NCI-H2227 (cell line): Measurements from ENCODE around the gene GSK3B.
A peak's percentile ranks its signal among the peaks of the same experiment; 100 is the strongest.
"Not testable (repeated sequence)": the region's sequence is repeated elsewhere in the genome, so short reads cannot be mapped to it uniquely, and the experiment has no call there.

Source experiments
- DNase-seq: peaks from one replicate; lab custom pipeline; 2025; ENCODE audit not compliant: unreplicated experiment; lab: John Stamatoyannopoulos, UW

The GSK3B gene

DNA sequence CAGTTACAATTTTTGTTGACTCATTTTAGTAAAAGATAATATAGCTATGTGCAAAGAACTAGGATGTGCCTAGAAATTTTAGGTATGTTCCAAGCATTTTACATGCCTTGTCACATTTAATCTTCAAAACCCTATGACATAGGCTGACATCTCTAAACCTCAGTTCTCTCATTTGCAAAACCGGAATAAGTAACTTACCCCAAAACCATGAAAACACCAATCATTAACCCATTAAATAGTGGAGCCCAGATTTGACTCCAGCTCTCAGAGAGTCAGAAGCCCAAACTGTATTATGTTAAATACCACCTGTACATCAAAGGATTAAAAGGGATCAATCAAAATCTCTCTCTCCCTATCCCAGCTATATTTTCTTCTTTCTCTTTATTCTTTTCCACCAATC lies 36.6 kb downstream of the GSK3B start:
- DNase-seq, result no peak

GRCh38 chr3:120057029-120057428 lies 37.2 kb downstream of the GSK3B start:
- DNase-seq, result no peak

- DNase-seq, result not testable (repeated sequence)
Observed at GRCh38 chr3:120053647-120054046, 40.6 kb downstream of the GSK3B start.

GRCh38 chr3:120052677-120053076 lies 41.6 kb downstream of the GSK3B start:
- no peak for DNase-seq

DNA sequence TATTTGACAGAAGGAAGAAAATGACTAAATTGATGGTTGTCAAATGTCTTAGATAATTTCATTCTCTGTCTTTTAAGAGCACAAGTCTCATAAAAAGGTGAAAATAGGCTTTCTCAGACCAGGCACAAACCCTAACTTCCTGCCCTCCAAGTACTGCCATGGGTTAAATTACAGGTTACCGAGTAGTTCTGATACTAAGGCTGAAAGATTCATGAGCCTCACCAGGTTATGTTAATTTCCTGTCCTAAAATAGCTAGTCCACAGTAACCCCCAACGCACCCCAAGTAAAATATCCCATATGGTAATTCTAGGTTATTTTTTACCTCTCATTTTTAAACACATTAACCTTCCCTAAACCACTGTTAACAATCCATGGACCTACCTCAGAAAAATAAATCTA lies 42.0 kb downstream of the GSK3B start:
- DNase-seq, result peak; percentile 7

- not testable (repeated sequence) for DNase-seq
Observed at GRCh38 chr3:120051570-120051969, 42.7 kb downstream of the GSK3B start.

GRCh38 chr3:120049881-120050539 lies 44.2 kb downstream of the GSK3B start:
- no peak for DNase-seq

DNA sequence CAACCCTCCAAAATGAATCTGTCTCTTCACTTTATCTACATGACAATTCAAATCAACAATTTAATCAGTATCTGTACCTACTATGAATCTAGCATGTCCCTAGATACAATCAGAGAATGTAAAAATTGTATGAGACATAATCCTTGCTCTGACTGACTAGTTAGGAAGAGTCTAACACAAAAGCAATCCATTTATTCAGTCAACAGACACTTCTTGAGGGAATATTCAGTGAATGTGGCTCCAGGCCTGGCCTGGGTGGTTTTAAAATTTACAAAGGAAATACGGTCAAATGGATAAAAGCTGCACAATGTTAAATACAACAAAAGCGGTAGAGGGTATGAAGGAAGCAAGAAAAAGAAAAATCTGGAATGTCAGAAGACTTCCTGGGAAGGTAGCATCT lies 45.2 kb downstream of the GSK3B start:
- no peak for DNase-seq

- DNase-seq, result no peak
Observed at GRCh38 chr3:120048355-120049041, 45.7 kb downstream of the GSK3B start.

DNA sequence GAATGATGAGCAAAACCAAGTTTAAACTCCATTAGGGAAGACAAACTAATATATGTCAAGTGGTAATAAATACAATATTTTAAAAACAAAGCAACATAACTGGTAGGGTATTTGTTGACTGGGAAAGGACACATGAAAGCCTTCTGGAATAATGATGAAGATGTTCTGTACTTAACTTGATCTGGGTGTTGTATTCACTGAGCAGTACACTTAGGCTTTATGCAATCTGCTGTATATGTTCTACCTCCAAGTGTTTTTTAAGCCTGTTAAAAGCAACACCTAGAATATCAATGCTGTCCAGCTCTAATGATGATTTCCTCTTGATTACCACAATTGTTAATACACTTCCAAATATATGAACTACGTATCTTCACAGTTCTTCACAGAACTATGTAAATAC lies 46.6 kb downstream of the GSK3B start:
- no peak for DNase-seq

DNA sequence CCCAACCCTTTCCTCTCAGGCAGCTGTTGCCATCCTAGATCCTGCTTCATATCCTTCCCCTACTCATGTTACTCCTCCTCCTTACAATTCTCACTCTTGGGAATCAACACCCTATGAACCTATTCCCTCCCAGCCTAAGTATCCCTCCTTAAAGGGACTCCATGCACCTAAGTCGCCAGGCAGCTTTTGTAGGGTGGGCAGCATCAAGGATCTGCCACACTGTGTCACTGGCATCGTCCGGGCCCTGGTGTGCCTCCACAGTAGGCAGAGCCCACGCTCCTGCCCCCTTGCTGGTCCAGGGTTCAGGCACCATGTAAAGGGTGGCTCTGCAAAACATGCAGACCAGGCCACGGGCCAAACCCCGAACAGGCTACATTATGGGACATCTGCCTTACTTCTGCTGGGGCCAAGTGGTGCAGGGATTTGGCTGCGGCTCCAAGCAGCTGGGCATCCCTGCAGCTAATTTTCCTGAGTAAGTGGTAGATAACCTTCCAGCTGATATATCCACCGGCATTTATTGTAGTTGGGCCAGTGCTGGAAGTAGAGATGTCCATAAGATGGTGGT lies 53.4 kb downstream of the GSK3B start:
- DNase-seq, result no peak

DNA sequence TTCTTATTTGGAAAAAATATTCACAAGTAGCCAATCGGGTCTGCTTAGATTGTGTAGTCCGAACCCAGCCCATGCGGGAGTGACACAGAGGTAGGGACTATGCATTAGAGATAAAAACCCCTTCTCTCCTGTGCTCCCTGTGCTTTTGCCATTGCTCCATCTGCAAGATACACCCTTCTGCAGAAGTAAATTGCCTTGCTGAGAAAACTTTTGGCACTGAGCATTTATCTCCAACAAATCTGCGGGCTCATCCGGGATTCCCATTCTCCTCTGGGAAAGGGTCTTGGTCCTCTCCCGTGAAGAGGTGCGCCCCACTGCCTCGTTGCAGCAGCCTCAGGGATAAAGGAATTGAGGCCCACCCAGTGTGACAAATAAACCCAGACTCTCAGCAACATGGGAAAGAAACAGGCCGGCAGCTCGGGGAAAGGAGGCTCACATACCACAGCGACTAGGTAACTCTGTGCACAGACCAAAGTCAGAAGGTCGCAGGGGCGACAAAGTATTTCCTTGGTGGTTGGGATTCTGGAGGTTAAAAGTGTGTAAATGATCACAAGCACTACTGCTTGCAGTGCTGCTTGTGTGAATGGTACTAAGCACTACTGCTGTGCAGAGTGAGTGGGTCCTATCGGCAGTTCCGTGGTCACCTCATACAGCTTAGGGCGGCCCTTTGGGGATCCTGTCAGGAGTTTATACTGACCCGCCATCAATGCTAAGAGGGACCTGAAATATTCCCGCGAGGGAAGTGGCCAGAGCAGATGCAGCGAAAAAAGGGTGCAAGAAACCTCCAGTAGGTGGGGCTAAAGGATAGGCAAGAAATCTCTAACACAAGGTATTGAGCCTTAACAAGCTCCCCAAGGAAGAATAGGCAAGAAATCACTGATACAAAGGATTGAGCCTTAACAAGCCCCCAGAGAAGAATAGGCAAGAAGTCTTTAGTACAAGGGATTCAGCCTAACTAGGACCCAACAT lies 54.3 kb downstream of the GSK3B start:
- no peak for DNase-seq

DNA sequence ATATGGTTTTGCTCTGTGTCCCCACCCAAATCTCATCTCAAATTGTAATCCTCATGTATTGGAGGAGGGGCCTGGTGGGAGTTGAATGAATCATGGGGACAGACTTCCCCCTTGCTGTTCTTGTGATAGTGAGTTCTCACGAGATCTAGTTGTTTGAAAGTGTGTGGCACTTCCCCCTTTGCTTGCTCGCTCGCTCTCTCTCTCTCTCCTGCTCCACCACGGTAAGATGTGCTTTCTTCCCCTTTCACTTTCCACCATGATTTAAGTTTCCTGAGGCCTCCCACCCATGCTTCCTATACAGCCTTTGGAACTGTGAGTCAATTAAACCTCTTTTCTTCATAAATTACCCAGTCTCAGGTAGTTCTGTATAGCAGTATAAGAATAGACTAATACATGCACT lies 60.7 kb downstream of the GSK3B start:
- no peak for DNase-seq

GRCh38 chr3:120031561-120031960 lies 62.7 kb downstream of the GSK3B start:
- no peak for DNase-seq

GRCh38 chr3:120029749-120030148 lies 64.5 kb downstream of the GSK3B start:
- DNase-seq, result no peak

GRCh38 chr3:120028271-120029047 lies 65.8 kb downstream of the GSK3B start:
- no peak for DNase-seq

- no peak for DNase-seq
Observed at GRCh38 chr3:120027226-120027625, 67.0 kb downstream of the GSK3B start.

- no peak for DNase-seq
Observed at GRCh38 chr3:120025520-120025919, 68.7 kb downstream of the GSK3B start.

GRCh38 chr3:120024103-120024502 lies 70.1 kb downstream of the GSK3B start:
- no peak for DNase-seq

GRCh38 chr3:120022729-120023128 lies 71.5 kb downstream of the GSK3B start:
- no peak for DNase-seq

DNA sequence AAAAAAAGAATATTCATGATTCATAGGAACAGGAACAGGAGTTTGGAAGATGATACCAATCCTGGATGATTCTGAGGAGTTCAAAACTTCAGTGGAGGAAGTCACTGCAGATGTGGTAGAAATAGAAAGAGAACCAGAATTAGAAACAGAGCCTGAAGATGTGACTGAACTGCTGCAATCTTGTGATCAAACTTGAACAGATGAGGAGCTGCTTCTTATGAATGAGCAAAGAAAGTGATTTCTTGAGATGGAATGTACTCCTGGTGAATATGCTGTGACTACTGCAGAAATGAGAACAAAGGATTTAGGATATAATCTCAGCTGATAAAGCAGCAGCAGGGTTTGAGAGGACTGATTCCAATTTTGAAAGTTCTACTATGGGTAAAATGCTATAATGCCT lies 72.7 kb downstream of the GSK3B start:
- DNase-seq, result no peak
